GM23338 (cell line): ENCODE results near the gene SYNJ2BP. TPM values are rescaled to one million over a fixed set of nuclear protein-coding genes. Genes with fewer than 3 reads are reported as not detected.

Experiments used
- ATAC-seq: fragments of 200-7000 bp; cut with Tn5 transposase; 3 replicates; pipeline ENCODE4 v1.9.1; 2020
- DNase-seq: peaks from one replicate; pipeline ENCODE4 v3.0.0-alpha.2; 2015; ENCODE audit warnings: low spot score
- H2AFZ ChIP-seq: fragments of 200-600 bp; sonication (generic); 2 replicates; pipeline ENCODE4 v1.8.0; 2016; ENCODE audit warnings: antibody characterized with exemption, mild to moderate bottlenecking, moderate library complexity
- H3F3A ChIP-seq: fragments of 200-600 bp; sonication (generic); replicated peaks from 2 replicates; pipeline ENCODE4 v1.8.0; 2017; ENCODE audit warnings: antibody characterized with exemption, mixed run types, low read depth
- H3K27ac ChIP-seq: fragments of 200-600 bp; sonication (generic); 2 replicates; pipeline ENCODE4 v1.6.1; 2016; ENCODE audit warnings: low read depth
- H3K27me3 ChIP-seq: fragments of 200-600 bp; sonication (generic); 2 replicates; pipeline ENCODE4 v1.8.0; 2016; ENCODE audit warnings: mild to moderate bottlenecking, mixed run types, moderate library complexity; ENCODE audit not compliant: insufficient read depth
- H3K36me3 ChIP-seq: fragments of 200-600 bp; sonication (generic); 2 replicates; pipeline ENCODE4 v1.8.0; 2016; ENCODE audit warnings: mild to moderate bottlenecking; ENCODE audit not compliant: insufficient read depth
- H3K4me1 ChIP-seq: fragments of 200-600 bp; sonication (generic); 2 replicates; pipeline ENCODE4 v1.8.0; 2016; ENCODE audit warnings: mild to moderate bottlenecking, moderate library complexity; ENCODE audit not compliant: insufficient read depth
- H3K4me2 ChIP-seq: fragments of 200-600 bp; sonication (generic); 2 replicates; pipeline ENCODE4 v1.7.1; 2017; ENCODE audit warnings: mixed run types
- H3K4me3 ChIP-seq: fragments of 200-600 bp; sonication (generic); 2 replicates; pipeline ENCODE4 v1.6.1; 2016; ENCODE audit warnings: mixed run types
- H3K79me2 ChIP-seq: fragments of 200-600 bp; sonication (generic); replicated peaks from 2 replicates; pipeline ENCODE4 v1.8.0; 2017; ENCODE audit warnings: mild to moderate bottlenecking; ENCODE audit not compliant: insufficient read depth
- H3K9me2 ChIP-seq: fragments of 200-600 bp; sonication (generic); 2 replicates; pipeline ENCODE4 v1.8.0; 2017; ENCODE audit not compliant: insufficient read depth
- H4K20me1 ChIP-seq: fragments of 200-600 bp; sonication (generic); replicated peaks from 2 replicates; pipeline ENCODE4 v1.8.0; 2017; ENCODE audit warnings: mild to moderate bottlenecking; ENCODE audit not compliant: insufficient read depth
- H3K27ac Mint-ChIP-seq: 2 replicates; pipeline ENCODE4 v1.8.0; 2020; ENCODE audit warnings: inconsistent platforms, mild to moderate bottlenecking, moderate library complexity, mixed read lengths
- H3K27me3 Mint-ChIP-seq: 3 replicates; pipeline ENCODE4 v1.8.0; 2022; ENCODE audit warnings: low read depth, mild to moderate bottlenecking, moderate library complexity, mixed read lengths, inconsistent platforms; ENCODE audit not compliant: insufficient read depth, poor library complexity
- H3K36me3 Mint-ChIP-seq: 3 replicates; pipeline ENCODE4 v1.8.0; 2021; ENCODE audit warnings: low read depth, mild to moderate bottlenecking, inconsistent platforms, moderate library complexity, mixed read lengths
- H3K4me1 Mint-ChIP-seq: 3 replicates; pipeline ENCODE4 v1.8.0; 2020; ENCODE audit warnings: mild to moderate bottlenecking, inconsistent platforms, mixed read lengths
- H3K4me3 Mint-ChIP-seq: 3 replicates; pipeline ENCODE4 v1.8.0; 2021; ENCODE audit warnings: moderate library complexity, mild to moderate bottlenecking, inconsistent platforms, mixed read lengths
- H3K9me3 Mint-ChIP-seq: 3 replicates; pipeline ENCODE4 v1.8.0; 2020; ENCODE audit warnings: moderate library complexity, mild to moderate bottlenecking, inconsistent platforms, mixed read lengths
- CREB1 ChIP-seq: fragments of 250-450 bp; sonication (Bioruptor Pico); IDR thresholded peaks from 2 replicates; pipeline ENCODE4 v1.5.0; 2020; ENCODE audit warnings: low read depth, mild to moderate bottlenecking, moderate library complexity
- CTCF ChIP-seq, 2 experiments: fragments of 200-600 bp in 1 of 2; sonication (generic) in 1 of 2; conservative IDR thresholded peaks; 2 replicates each; pipeline versions ENCODE4 v1.5.1 to v1.6.1; 2016 to 2017; ENCODE audit warnings: antibody characterized with exemption in 2 of 2, low read depth in 2 of 2, mild to moderate bottlenecking in 2 of 2, moderate library complexity in 1 of 2
- ETS1 ChIP-seq: IDR thresholded peaks from 2 replicates; pipeline ENCODE4 v1.6.1; 2016; ENCODE audit warnings: antibody characterized with exemption
- EZH2 ChIP-seq: fragments of 200-600 bp; sonication (generic); IDR thresholded peaks from one replicate; pipeline ENCODE4 v1.8.0; 2017; ENCODE audit warnings: antibody characterized with exemption, mild to moderate bottlenecking, low read depth; ENCODE audit not compliant: unreplicated experiment
- EZH2phosphoT487 ChIP-seq: fragments of 200-600 bp; sonication (generic); IDR thresholded peaks from one replicate; pipeline ENCODE4 v1.8.1; 2018; ENCODE audit warnings: antibody characterized with exemption; ENCODE audit not compliant: unreplicated experiment
- JUNB ChIP-seq: IDR thresholded peaks from one replicate; pipeline ENCODE4 v1.6.1; 2016; ENCODE audit warnings: antibody characterized with exemption; ENCODE audit not compliant: unreplicated experiment
- NANOG ChIP-seq: IDR thresholded peaks from 2 replicates; pipeline ENCODE4 v1.6.1; 2016; ENCODE audit warnings: antibody characterized with exemption, borderline replicate concordance
- POLR2AphosphoS5 ChIP-seq: IDR thresholded peaks from 2 replicates; pipeline ENCODE4 v1.6.1; 2016; ENCODE audit warnings: antibody characterized with exemption, low read depth
- REST ChIP-seq: IDR thresholded peaks from one replicate; pipeline ENCODE4 v1.6.1; 2018; ENCODE audit warnings: antibody characterized with exemption; ENCODE audit not compliant: unreplicated experiment
- STAT1 ChIP-seq: IDR thresholded peaks from one replicate; pipeline ENCODE4 v1.6.1; 2016; ENCODE audit warnings: antibody characterized with exemption; ENCODE audit not compliant: unreplicated experiment
- ZNF114 ChIP-seq: fragments of 250-450 bp; sonication (Bioruptor Pico); IDR thresholded peaks from 2 replicates; pipeline ENCODE4 v1.5.0; 2020; ENCODE audit warnings: mild to moderate bottlenecking, moderate library complexity
- ZNF331 ChIP-seq: fragments of 250-450 bp; sonication (Bioruptor Pico); IDR thresholded peaks from 2 replicates; pipeline ENCODE4 v1.5.0; 2020; ENCODE audit warnings: low read depth, mild to moderate bottlenecking, moderate library complexity
- ZNF462 ChIP-seq: fragments of 250-450 bp; sonication (Bioruptor Pico); IDR thresholded peaks from 2 replicates; pipeline ENCODE4 v1.5.0; 2020; ENCODE audit warnings: mild to moderate bottlenecking, moderate library complexity
- polyA plus RNA-seq: library from polyadenylated mRNA; unstranded; fragments of >200 nt; fragmentation: Nextera tagmentation; extraction: Ambion mirVana; gene quantifications from 2 replicates; pipeline ENCODE4 v1.2.1, GENCODE V29; 2016
- total RNA-seq: library from RNA; depleted of rRNA; stranded (reverse); fragments of >200 nt; shearing (Covaris generic); gene quantifications from 2 replicates; pipeline ENCODE4 v1.2.3, GENCODE V29; 2014

Gene SYNJ2BP
- total and polyA plus RNA-seq, 2 experiments from 2014 or later: 24.2 to 48.2 TPM

GRCh38 chr14:70394674-70395306, 22.1 kb downstream of the SYNJ2BP start:
- no peaks in the 10 kb centered on the region for H3F3A ChIP-seq
- ATAC-seq (no peak), DNase-seq (no peak)
- H3K79me2 ChIP-seq: peaks cover 40% of the 10 kb centered on the region
- no peaks in the 10 kb centered on the region for H3K36me3 ChIP-seq
- no peak for TF ChIP-seq JUNB
- no peak for TF ChIP-seq ETS1
- no peak for TF ChIP-seq EZH2
- TF ChIP-seq CREB1: no peak
- TF ChIP-seq STAT1: no peak
- TF ChIP-seq POLR2AphosphoS5: no peak
- no peak for TF ChIP-seq ZNF114 (CRISPR knock-in tag)
- TF ChIP-seq NANOG: no peak
- no peak for TF ChIP-seq ZNF331 (CRISPR knock-in tag)
- TF ChIP-seq ZNF462 (CRISPR knock-in tag): no peak
- no peak for TF ChIP-seq EZH2phosphoT487
- no peak for TF ChIP-seq REST
- TF ChIP-seq CTCF (conservative IDR thresholded peaks at IDR 0.05; ENCODE audit: low read depth in 2 of 2): no peak
- Mint-ChIP-seq H3K4me3 (no peak overlapping the region), H3K27me3 (peaks cover 5% of the 10 kb centered on the region), H3K4me1 (peaks cover 13% of the 10 kb centered on the region), H3K27ac (no peak overlapping the region), H3K9me3 (peaks cover 16% of the 10 kb centered on the region), H3K36me3 (peaks cover 34% of the 10 kb centered on the region)
- H2AFZ ChIP-seq: no peak overlapping the region
- no peak overlapping the region for H3K4me3 ChIP-seq
- H3K9me2 ChIP-seq: no peaks in the 10 kb centered on the region
- peaks cover 18% of the 10 kb centered on the region for H3K4me1 ChIP-seq
- no peak overlapping the region for H3K27ac ChIP-seq
- no peaks in the 10 kb centered on the region for H4K20me1 ChIP-seq
- H3K27me3 ChIP-seq: no peaks in the 10 kb centered on the region
- no peak overlapping the region for H3K4me2 ChIP-seq
